ENCODE data around the gene FCF1. TPM values are rescaled to one million over a fixed set of nuclear protein-coding genes. Genes with fewer than 3 reads are reported as not detected.

FCF1 gene
- total and polyA plus RNA-seq, 9 of the 15 experiments (the other 6 are each of a cell fraction or from before 2014, with no cell fraction given) = 6.8 to 91.9 (median 40.0) TPM

DNA sequence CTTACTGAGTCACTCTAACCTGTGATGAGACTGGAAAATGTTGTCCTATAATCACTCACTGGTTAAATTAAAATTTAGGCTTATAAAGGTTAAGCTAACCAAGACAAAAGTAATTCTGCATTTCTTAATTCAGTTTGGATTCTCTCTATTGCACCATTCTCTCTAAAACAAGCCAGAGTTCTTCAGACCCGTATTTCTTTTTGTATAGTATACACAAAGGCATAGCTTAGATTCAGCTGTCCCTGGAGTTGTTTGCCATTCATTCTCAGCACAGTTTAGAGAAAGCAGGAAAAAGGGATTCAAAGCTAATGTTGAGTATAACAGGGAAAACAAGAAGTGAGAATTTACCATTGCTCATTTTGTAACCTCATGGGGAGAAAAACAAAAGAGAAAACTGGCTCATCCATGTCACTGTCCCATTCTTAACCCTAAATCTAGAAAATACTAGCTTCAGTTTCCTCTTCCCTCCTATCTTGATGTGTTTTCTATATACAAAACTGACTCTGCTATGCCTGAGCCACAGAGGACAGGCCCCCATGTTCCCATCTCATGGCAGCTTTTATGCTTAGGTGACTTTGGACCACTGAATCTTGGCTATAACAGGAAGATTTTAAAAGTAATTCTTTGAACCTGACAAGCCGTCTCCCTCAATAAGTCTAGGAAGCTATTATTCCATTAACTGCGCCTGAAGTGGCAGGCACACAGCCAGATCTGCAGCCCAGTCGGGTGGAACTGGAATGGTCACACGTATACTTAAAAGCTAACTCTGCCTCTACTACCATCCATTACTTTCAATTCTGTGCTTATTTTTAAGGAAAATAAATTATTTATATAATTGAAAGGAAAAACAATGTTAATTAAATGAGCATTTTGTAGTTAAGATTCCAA lies 7.1 kb upstream of the FCF1 start:
- H2AFZ ChIP-seq (ENCODE audit: low read depth, low read length) = no peak overlapping the region
- H3K9me1 ChIP-seq (ENCODE audit: control insufficient read depth, insufficient read depth, low read length) = no peaks in the 10 kb centered on the region
- peaks cover 59% of the 10 kb centered on the region for H3K79me2 ChIP-seq (ENCODE audit: control insufficient read depth, insufficient read depth, low read length)
- no peak overlapping the region for H3K27ac ChIP-seq (ENCODE audit: extremely low read depth, low read depth, low read length)
- intact Hi-C loops (cut with micrococcal nuclease) (no loop called here), in situ Hi-C loops (cut with MboI) (no loop called here)
- no peaks in the 10 kb centered on the region for H4K20me1 ChIP-seq (replicated peaks; ENCODE audit: control insufficient read depth, insufficient read depth, low read length)
- FAIRE-seq (no peak), DNase-seq (ENCODE audit: extremely low read depth in 1 of 4, low spot score in 3 of 4) (no peak), ATAC-seq (no peak)
- no peak overlapping the region for H3K4me3 ChIP-seq
- no peaks in the 10 kb centered on the region; the same call in 1 of the 2 replicates for H3K9me3 ChIP-seq (replicated peaks; ENCODE audit: control insufficient read depth, insufficient read depth, low read depth, low read length)
- no TSS peak for BruUV-seq (replicated peaks)
- peaks cover 0 to 3% of the 10 kb centered on the region in 2 experiments; a peak in 2 of 5 replicates for H3K4me1 ChIP-seq (replicated peaks in 1 of 2; ENCODE audit: control insufficient read depth in 2 of 2, insufficient read depth in 2 of 2, low read length in 2 of 2)
- no peak overlapping the region for H3K4me2 ChIP-seq (ENCODE audit: insufficient read depth, low read length)
- no peaks in the 10 kb centered on the region; the same call in 2 of the 3 replicates for H3K36me3 ChIP-seq (ENCODE audit: control insufficient read depth, insufficient read depth, low read length)
- WGBS (ENCODE audit: insufficient coverage, low coverage, missing lambda C conversion rate) = 84% methylated on average over 5 of the region's 5 CpGs
- ChIA-PET CTCF (ENCODE audit: low intra/inter-chr PET ratio) (no interaction called here), POLR2A (interaction anchor here (0.9 to 1.0 kb wide), 2 partner anchors 9 to 20 kb away, joined by 3 read pairs; no protein-coding TSS in a partner anchor)
- H3K9ac ChIP-seq (ENCODE audit: insufficient read depth in 1 of 2, low read depth in 2 of 2, low read length in 2 of 2) = no peak overlapping the region
- no peaks in the 10 kb centered on the region for H3K27me3 ChIP-seq (ENCODE audit: control insufficient read depth in 2 of 2, insufficient read depth in 2 of 2, low read length in 2 of 2)
- TF ChIP-seq ZNF140 (CRISPR knock-in tag; IDR thresholded peaks at IDR 0.05) (no peak), SOX6 (IDR thresholded peaks at IDR 0.05) (no peak), TCF7 (IDR thresholded peaks at IDR 0.05; ENCODE audit: borderline replicate concordance) (no peak), ZNF253 (CRISPR knock-in tag; conservative IDR thresholded peaks at IDR 0.05) (no peak), ZNF717 (CRISPR knock-in tag; IDR thresholded peaks at IDR 0.05) (no peak), MCM3 (IDR thresholded peaks at IDR 0.05) (no peak), THAP12 (CRISPR knock-in tag; IDR thresholded peaks at IDR 0.05) (no peak), MLX (CRISPR knock-in tag; conservative IDR thresholded peaks at IDR 0.05) (no peak), ETV1 (tag; conservative IDR thresholded peaks at IDR 0.05; ENCODE audit: low read depth) (no peak), HDAC3 (IDR thresholded peaks at IDR 0.05; ENCODE audit: borderline replicate concordance, partially characterized antibody) (no peak), NFRKB (IDR thresholded peaks at IDR 0.05; ENCODE audit: low read depth) (no peak)
- TF ChIP-seq, protein P1, sequence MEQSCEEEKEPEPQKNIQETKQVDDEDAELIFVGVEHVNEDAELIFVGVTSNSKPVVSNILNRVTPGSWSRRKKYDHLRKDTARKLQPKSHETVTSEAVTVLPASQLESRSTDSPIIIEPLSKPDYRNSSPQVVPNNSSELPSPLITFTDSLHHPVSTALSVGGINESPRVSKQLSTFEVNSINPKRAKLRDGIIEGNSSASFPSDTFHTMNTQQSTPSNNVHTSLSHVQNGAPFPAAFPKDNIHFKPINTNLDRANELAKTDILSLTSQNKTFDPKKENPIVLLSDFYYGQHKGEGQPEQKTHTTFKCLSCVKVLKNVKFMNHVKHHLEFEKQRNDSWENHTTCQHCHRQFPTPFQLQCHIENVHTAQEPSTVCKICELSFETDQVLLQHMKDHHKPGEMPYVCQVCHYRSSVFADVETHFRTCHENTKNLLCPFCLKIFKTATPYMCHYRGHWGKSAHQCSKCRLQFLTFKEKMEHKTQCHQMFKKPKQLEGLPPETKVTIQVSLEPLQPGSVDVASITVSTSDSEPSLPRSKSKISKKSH (CRISPR knock-in tag; IDR thresholded peaks at IDR 0.05) = no peak
- TF ChIP-seq, protein P2, sequence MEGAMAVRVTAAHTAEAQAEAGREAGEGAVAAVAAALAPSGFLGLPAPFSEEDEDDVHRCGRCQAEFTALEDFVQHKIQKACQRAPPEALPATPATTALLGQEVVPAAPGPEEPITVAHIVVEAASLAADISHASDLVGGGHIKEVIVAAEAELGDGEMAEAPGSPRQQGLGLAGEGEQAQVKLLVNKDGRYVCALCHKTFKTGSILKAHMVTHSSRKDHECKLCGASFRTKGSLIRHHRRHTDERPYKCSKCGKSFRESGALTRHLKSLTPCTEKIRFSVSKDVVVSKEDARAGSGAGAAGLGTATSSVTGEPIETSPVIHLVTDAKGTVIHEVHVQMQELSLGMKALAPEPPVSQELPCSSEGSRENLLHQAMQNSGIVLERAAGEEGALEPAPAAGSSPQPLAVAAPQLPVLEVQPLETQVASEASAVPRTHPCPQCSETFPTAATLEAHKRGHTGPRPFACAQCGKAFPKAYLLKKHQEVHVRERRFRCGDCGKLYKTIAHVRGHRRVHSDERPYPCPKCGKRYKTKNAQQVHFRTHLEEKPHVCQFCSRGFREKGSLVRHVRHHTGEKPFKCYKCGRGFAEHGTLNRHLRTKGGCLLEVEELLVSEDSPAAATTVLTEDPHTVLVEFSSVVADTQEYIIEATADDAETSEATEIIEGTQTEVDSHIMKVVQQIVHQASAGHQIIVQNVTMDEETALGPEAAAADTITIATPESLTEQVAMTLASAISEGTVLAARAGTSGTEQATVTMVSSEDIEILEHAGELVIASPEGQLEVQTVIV (CRISPR knock-in tag; IDR thresholded peaks at IDR 0.05; ENCODE audit: borderline replicate concordance) = no peak
